ENCODE results near the gene MYPOP. TPM values are rescaled to one million over a fixed set of nuclear protein-coding genes. Genes with fewer than 3 reads are reported as not detected.

Gene MYPOP
- total and polyA plus RNA-seq, 12 donors, result 7.1 to 17.0 (median 10.0) TPM

DNA sequence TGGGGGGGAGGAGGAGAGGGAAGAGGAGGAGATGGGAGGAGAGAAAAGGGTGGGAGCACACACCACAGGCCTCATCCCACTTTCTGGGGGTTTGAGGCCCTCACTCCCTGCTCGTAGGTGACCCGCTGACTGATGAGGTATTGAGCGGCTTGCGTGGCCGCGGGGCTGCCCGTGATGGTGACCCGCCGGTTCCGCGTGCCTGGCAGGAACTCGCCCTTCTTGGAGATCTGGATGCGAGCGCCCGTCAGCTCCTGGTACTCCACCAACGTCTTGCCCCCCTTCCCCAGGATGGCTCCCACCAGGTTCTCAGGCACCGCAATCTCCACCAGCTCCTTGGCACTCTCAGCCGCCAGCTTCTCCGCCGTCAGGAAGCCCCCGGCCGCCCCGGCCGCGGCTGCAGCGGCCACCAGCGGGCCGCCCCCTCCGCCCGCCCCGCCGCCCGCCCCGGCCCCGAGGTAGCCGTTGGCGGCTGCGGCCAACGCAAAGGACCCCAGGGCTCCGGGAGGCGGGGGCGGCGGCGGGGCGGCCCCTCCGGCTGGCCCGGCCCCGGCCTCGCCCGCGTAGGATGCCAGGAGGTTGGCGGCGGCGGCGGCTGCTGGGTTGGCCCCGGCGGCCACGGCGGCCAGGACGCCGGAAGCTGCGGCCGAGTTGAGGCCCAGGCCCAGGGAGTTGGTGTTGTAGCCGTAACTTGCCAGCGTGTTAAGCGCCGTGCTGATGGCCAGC is 37.5 kb upstream of the MYPOP start:
- Histone ChIP-seq H3K9me3 (no peaks in the 10 kb centered on the region), H3K36me3 (peaks cover 0 to 57% (median 0%) of the 10 kb centered on the region in 9 donors), H3K27me3 (peaks cover 0 to 55% (median 21%) of the 10 kb centered on the region in 7 donors), H3K27ac (peak overlapping the region in 1 of 10 donors; percentile 21), H3K4me3 (peak overlapping the region in 2 of 10 donors; percentile 8 to 14), H3K4me1 (peaks cover 0 to 17% (median 0%) of the 10 kb centered on the region in 9 donors)
- ATAC-seq, result peak in 1 of 8 donors; percentile 26
- WGBS, 2 donors, result 37 to 40% methylated on average over 47 to 67 of the region's 67 CpGs
- TF ChIP-seq, protein P1, sequence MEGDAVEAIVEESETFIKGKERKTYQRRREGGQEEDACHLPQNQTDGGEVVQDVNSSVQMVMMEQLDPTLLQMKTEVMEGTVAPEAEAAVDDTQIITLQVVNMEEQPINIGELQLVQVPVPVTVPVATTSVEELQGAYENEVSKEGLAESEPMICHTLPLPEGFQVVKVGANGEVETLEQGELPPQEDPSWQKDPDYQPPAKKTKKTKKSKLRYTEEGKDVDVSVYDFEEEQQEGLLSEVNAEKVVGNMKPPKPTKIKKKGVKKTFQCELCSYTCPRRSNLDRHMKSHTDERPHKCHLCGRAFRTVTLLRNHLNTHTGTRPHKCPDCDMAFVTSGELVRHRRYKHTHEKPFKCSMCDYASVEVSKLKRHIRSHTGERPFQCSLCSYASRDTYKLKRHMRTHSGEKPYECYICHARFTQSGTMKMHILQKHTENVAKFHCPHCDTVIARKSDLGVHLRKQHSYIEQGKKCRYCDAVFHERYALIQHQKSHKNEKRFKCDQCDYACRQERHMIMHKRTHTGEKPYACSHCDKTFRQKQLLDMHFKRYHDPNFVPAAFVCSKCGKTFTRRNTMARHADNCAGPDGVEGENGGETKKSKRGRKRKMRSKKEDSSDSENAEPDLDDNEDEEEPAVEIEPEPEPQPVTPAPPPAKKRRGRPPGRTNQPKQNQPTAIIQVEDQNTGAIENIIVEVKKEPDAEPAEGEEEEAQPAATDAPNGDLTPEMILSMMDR (IDR thresholded peaks at IDR 0.05), result no peak
- no peak for DNase-seq
- intact Hi-C loops (cut with DNase I), result no loop called here

DNA sequence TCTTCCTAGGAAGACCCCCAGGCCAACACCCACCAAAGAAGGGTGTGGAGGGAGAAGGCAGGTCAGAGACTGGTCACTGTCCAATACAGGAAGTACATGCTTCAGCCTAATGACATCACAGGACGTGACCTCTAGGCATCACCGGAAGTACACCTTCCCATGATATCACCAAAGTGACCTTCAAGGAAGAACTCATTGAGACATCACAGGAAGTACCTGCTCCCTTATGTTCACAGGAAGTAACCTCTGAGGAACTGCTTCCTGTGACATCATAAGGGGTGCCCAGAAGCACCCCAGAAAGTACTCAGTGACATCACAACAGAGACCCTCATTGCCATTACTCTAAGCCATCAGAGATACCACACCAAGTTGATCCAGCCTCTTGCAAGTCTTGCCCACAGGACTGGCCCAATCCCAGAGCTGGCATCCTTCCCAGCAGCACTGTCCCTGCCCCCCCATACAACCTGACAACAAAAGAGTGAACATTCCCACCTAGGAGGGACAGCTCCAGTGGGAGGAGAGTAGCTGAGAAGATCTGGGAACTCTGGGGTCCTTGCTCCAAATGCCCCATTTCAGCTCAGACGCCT is 36.4 kb upstream of the MYPOP start:
- H3K27me3 ChIP-seq, result peaks cover 0 to 66% (median 28%) of the 10 kb centered on the region in 7 donors
- TF ChIP-seq, protein P1 (IDR thresholded peaks at IDR 0.05), result no peak
- no peaks in the 10 kb centered on the region for H3K9me3 ChIP-seq
- intact Hi-C loops (cut with DNase I), result no loop called here
- H3K4me3 ChIP-seq, result no peak overlapping the region
- DNase-seq (no peak), ATAC-seq (peak in 1 of 8 donors; percentile 71)
- peak overlapping the region in 2 of 10 donors; percentile 21 to 25 for H3K27ac ChIP-seq
- peaks cover 0 to 17% (median 0%) of the 10 kb centered on the region in 9 donors for H3K4me1 ChIP-seq
- peaks cover 0 to 46% (median 0%) of the 10 kb centered on the region in 9 donors for H3K36me3 ChIP-seq
- WGBS, 2 donors, result 74 to 84% methylated on average over 3 of the region's 3 CpGs

DNA sequence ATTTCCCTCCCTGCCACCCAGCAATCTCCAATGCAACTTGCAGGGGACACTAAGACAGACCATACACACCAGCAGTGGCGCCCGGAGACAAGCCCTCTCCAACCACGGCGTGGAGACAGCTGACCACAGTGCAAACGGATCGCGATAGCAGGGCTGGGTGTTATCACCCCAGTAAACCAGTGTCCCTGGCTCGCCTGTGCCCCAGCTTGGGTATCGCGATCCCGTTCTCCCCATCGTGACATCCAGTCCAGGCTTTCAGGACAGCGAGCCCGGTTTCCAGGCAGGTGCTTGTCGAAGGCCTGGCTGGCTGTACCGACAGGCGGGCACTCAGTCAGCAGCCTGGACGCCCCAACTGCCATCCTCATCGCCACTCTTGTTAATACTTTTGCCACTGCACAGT is 32.9 kb upstream of the MYPOP start:
- no peak overlapping the region for H3K4me3 ChIP-seq
- intact Hi-C loops (cut with DNase I), result no loop called here
- H3K36me3 ChIP-seq, result peaks cover 0 to 24% (median 0%) of the 10 kb centered on the region in 9 donors
- DNase-seq (no peak), ATAC-seq (no peak)
- H3K4me1 ChIP-seq, result peaks cover 0 to 17% (median 0%) of the 10 kb centered on the region in 9 donors
- H3K9me3 ChIP-seq, result no peaks in the 10 kb centered on the region
- H3K27me3 ChIP-seq, result peaks cover 0 to 56% (median 32%) of the 10 kb centered on the region in 7 donors
- WGBS, 2 donors, result 71% methylated on average over 19 of the region's 19 CpGs
- H3K27ac ChIP-seq, result no peak overlapping the region
- TF ChIP-seq, protein P1 (IDR thresholded peaks at IDR 0.05), result no peak

DNA sequence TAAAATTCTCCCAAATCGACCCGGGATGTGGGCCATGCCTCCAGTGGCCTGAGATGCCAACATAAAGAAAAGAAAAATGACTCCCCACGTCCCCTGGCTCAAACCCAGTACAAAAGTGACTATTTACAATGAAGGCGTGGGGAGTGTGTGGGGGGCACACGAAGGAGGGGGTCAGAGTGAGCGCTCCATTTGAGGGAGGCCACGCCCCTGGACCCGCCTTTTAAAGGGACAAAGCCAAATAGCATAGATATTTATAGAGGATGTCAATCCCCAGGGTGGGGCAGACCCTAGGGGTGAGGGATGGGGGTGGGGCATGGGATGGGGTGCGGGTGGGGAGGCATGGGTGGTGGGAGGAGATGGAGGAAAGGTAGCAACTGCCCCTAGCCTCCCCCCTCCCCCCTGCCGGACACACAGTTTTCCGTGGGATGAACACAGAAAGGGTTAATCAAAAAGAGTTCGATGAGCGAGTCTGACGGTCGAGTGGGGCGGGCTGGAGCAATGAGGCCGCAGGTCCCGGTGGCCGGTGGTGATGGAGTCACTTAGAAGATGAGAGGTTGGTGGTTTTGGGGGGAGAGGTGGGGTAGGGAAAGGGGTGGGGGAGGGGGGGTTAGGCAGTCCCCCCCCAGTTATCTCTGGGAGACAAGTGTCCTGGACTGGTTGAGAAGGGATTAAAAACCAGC is 32.3 kb upstream of the MYPOP start:
- 39% methylated on average over 19 of the region's 19 CpGs for WGBS, 2 donors
- DNase-seq (no peak), ATAC-seq (no peak)
- peaks cover 0 to 53% (median 32%) of the 10 kb centered on the region in 7 donors for H3K27me3 ChIP-seq
- H3K9me3 ChIP-seq, result no peaks in the 10 kb centered on the region
- H3K36me3 ChIP-seq, result peaks cover 0 to 22% (median 0%) of the 10 kb centered on the region in 9 donors
- intact Hi-C loops (cut with DNase I), result loop anchor here in 3 of 10 donors (5.0 kb wide), 2 partner anchors 73 to 83 kb away; no protein-coding TSS in a partner anchor
- no peak overlapping the region for H3K27ac ChIP-seq
- H3K4me3 ChIP-seq, result no peak overlapping the region
- peaks cover 0 to 16% (median 0%) of the 10 kb centered on the region in 9 donors for H3K4me1 ChIP-seq
- TF ChIP-seq, protein P1 (IDR thresholded peaks at IDR 0.05), result no peak

All from heart right ventricle (tissue), 16 donors.